Neural cell (in vitro differentiated cells): ENCODE data around the gene RAB18. TPM values are rescaled to one million over a fixed set of nuclear protein-coding genes. Genes with fewer than 3 reads are reported as not detected.
A peak's percentile ranks its signal among the peaks of the same experiment; 100 is the strongest.

Experiments
- H2AFZ ChIP-seq: fragments of 200-600, 300-800 bp; sonication (generic), shearing (Covaris generic); 2 replicates; pipeline ENCODE4 v1.6.0; 2014; ENCODE audit warnings: low read depth, mild to moderate bottlenecking, antibody characterized with exemption, low read length, moderate library complexity
- H3F3A ChIP-seq: fragments of 200-600 bp; shearing (Covaris generic); 2 replicates; pipeline ENCODE4 v1.6.1; 2016; ENCODE audit warnings: mild to moderate bottlenecking, moderate library complexity, mixed read lengths, antibody characterized with exemption, low read length; ENCODE audit not compliant: insufficient read depth, poor library complexity, severe bottlenecking
- H3K27ac ChIP-seq: fragments of 200-600, 300-800 bp; sonication (generic), shearing (Covaris generic); 2 replicates; pipeline ENCODE4 v1.5.1; 2014; ENCODE audit warnings: mild to moderate bottlenecking, low read length, moderate library complexity
- H3K27me3 ChIP-seq: fragments of 300-800, 200-600 bp; sonication (generic), shearing (Covaris generic); 2 replicates; pipeline ENCODE4 v1.6.0; 2014; ENCODE audit warnings: mild to moderate bottlenecking, low read depth, low read length, moderate library complexity; ENCODE audit not compliant: insufficient read depth
- H3K36me3 ChIP-seq: fragments of 300-800, 200-600 bp; sonication (generic), shearing (Covaris generic); 2 replicates; pipeline ENCODE4 v1.5.1; 2014; ENCODE audit warnings: mild to moderate bottlenecking, antibody characterized with exemption, low read length, moderate library complexity; ENCODE audit not compliant: insufficient read depth
- H3K4me2 ChIP-seq: fragments of 300-800, 200-600 bp; sonication (generic), shearing (Covaris generic); 2 replicates; pipeline ENCODE4 v1.6.0; 2014; ENCODE audit warnings: mild to moderate bottlenecking, low read length
- H3K4me3 ChIP-seq: fragments of 300-800, 200-600 bp; sonication (generic), shearing (Covaris generic); 2 replicates; pipeline ENCODE4 v1.5.1; 2014; ENCODE audit warnings: mild to moderate bottlenecking, low read length, moderate library complexity
- H3K79me2 ChIP-seq: fragments of 200-600 bp; shearing (Covaris generic); replicated peaks from 2 replicates; pipeline ENCODE4 v1.6.0; 2014; ENCODE audit warnings: mild to moderate bottlenecking, low read length, moderate library complexity; ENCODE audit not compliant: insufficient read depth
- H3K9ac ChIP-seq: fragments of 300-800, 200-600 bp; sonication (generic), shearing (Covaris generic); 2 replicates; pipeline ENCODE4 v1.6.1; 2016; ENCODE audit warnings: mild to moderate bottlenecking, low read length, mixed read lengths
- H3K9me2 ChIP-seq: fragments of 200-600 bp; shearing (Covaris generic); 2 replicates; pipeline ENCODE4 v1.6.1; 2016; ENCODE audit warnings: mild to moderate bottlenecking, low read length, mixed read lengths; ENCODE audit not compliant: insufficient read depth
- H3K9me3 ChIP-seq: fragments of 200-600, 300-800 bp; sonication (generic), shearing (Covaris generic); 2 replicates; pipeline ENCODE4 v1.6.1; 2016; ENCODE audit warnings: mild to moderate bottlenecking, mixed run types, low read length, moderate library complexity, mixed read lengths
- H4K20me1 ChIP-seq: fragments of 200-600 bp; shearing (Covaris generic); 2 replicates; pipeline ENCODE4 v1.6.1; 2016; ENCODE audit warnings: mild to moderate bottlenecking, mixed run types; ENCODE audit not compliant: insufficient read depth
- EP300 ChIP-seq: fragments of 450-650 bp; conservative IDR thresholded peaks from 2 replicates; pipeline ENCODE4 v1.6.1; 2014; ENCODE audit warnings: antibody characterized with exemption, mild to moderate bottlenecking, moderate library complexity; ENCODE audit not compliant: poor library complexity, severe bottlenecking
- EZH2 ChIP-seq: fragments of 200-600, 300-800 bp; shearing (Covaris generic), sonication (generic); IDR thresholded peaks from 2 replicates; pipeline ENCODE4 v1.6.1; 2014; ENCODE audit warnings: antibody characterized with exemption, low read length, borderline replicate concordance, mild to moderate bottlenecking; ENCODE audit not compliant: insufficient read depth, poor library complexity, severe bottlenecking
- MXI1 ChIP-seq: fragments of 450-650 bp; conservative IDR thresholded peaks from 2 replicates; pipeline ENCODE4 v1.6.1; 2014; ENCODE audit warnings: antibody characterized with exemption, mild to moderate bottlenecking; ENCODE audit not compliant: poor library complexity, severe bottlenecking
- POLR2AphosphoS5 ChIP-seq: IDR thresholded peaks from 2 replicates; pipeline ENCODE4 v1.6.1; 2012
- RAD21 ChIP-seq: fragments of 450-650 bp; conservative IDR thresholded peaks from 2 replicates; pipeline ENCODE4 v1.6.1; 2014; ENCODE audit warnings: antibody characterized with exemption, mild to moderate bottlenecking, moderate library complexity
- SMC3 ChIP-seq: fragments of 450-650 bp; conservative IDR thresholded peaks from 2 replicates; pipeline ENCODE4 v1.6.1; 2014; ENCODE audit warnings: antibody characterized with exemption, mild to moderate bottlenecking, moderate library complexity; ENCODE audit not compliant: poor library complexity
- TAF1 ChIP-seq: IDR thresholded peaks from 2 replicates; pipeline ENCODE4 v1.6.1; 2012; ENCODE audit warnings: low read depth
- polyA plus RNA-seq: library from polyadenylated mRNA; depleted of rRNA; stranded (reverse); fragments of >200 nt; gene quantifications from 2 replicates; pipeline ENCODE4 v1.2.3, GENCODE V29; 2014
- TF ChIP-seq, protein P1 (sequence below): fragments of 450-650 bp; IDR thresholded peaks from 2 replicates; pipeline ENCODE4 v1.5.1; 2014; ENCODE audit warnings: antibody characterized with exemption, mild to moderate bottlenecking, moderate library complexity; ENCODE audit not compliant: poor library complexity, severe bottlenecking
- TF ChIP-seq, protein P2 (sequence below): IDR thresholded peaks from 2 replicates; pipeline ENCODE4 v1.6.1; 2012; ENCODE audit warnings: borderline replicate concordance

Gene RAB18
- polyA plus RNA-seq, 1 donor from 2014 or later, result 122 TPM

DNA sequence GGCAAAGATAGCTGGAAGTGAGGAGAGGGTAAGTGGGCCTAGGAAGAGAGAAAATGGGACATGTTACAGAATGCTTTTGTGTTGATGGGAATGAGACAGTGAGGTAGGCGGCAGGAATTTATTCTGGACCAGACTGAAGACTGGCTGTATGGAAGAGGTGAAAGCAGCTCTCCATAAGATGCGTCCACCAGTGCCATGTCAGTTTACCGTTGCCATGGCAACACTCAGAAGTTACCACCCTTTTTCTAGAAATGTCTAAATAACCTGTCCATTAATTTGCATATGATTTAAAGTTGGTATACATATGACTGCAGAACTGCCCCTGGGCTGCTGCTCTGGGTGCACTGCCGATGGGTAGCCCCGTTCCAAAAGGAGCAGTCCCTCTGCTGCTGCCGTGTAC, 46.7 kb downstream of the RAB18 start:
- TF ChIP-seq SMC3 (no peak), EP300 (no peak), TAF1 (no peak), EZH2 (no peak), RAD21 (no peak), MXI1 (no peak), POLR2AphosphoS5 (no peak)
- TF ChIP-seq, protein P1, sequence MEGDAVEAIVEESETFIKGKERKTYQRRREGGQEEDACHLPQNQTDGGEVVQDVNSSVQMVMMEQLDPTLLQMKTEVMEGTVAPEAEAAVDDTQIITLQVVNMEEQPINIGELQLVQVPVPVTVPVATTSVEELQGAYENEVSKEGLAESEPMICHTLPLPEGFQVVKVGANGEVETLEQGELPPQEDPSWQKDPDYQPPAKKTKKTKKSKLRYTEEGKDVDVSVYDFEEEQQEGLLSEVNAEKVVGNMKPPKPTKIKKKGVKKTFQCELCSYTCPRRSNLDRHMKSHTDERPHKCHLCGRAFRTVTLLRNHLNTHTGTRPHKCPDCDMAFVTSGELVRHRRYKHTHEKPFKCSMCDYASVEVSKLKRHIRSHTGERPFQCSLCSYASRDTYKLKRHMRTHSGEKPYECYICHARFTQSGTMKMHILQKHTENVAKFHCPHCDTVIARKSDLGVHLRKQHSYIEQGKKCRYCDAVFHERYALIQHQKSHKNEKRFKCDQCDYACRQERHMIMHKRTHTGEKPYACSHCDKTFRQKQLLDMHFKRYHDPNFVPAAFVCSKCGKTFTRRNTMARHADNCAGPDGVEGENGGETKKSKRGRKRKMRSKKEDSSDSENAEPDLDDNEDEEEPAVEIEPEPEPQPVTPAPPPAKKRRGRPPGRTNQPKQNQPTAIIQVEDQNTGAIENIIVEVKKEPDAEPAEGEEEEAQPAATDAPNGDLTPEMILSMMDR, result no peak
- TF ChIP-seq, protein P2, sequence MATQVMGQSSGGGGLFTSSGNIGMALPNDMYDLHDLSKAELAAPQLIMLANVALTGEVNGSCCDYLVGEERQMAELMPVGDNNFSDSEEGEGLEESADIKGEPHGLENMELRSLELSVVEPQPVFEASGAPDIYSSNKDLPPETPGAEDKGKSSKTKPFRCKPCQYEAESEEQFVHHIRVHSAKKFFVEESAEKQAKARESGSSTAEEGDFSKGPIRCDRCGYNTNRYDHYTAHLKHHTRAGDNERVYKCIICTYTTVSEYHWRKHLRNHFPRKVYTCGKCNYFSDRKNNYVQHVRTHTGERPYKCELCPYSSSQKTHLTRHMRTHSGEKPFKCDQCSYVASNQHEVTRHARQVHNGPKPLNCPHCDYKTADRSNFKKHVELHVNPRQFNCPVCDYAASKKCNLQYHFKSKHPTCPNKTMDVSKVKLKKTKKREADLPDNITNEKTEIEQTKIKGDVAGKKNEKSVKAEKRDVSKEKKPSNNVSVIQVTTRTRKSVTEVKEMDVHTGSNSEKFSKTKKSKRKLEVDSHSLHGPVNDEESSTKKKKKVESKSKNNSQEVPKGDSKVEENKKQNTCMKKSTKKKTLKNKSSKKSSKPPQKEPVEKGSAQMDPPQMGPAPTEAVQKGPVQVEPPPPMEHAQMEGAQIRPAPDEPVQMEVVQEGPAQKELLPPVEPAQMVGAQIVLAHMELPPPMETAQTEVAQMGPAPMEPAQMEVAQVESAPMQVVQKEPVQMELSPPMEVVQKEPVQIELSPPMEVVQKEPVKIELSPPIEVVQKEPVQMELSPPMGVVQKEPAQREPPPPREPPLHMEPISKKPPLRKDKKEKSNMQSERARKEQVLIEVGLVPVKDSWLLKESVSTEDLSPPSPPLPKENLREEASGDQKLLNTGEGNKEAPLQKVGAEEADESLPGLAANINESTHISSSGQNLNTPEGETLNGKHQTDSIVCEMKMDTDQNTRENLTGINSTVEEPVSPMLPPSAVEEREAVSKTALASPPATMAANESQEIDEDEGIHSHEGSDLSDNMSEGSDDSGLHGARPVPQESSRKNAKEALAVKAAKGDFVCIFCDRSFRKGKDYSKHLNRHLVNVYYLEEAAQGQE, result no peak
- Histone ChIP-seq H3F3A (no peaks in the 10 kb centered on the region), H4K20me1 (no peaks in the 10 kb centered on the region), H3K4me2 (no peak overlapping the region), H2AFZ (no peak overlapping the region), H3K27me3 (no peaks in the 10 kb centered on the region), H3K36me3 (no peaks in the 10 kb centered on the region), H3K27ac (no peak overlapping the region), H3K9me2 (no peaks in the 10 kb centered on the region), H3K9ac (no peak overlapping the region), H3K4me3 (no peak overlapping the region), H3K9me3 (no peaks in the 10 kb centered on the region), H3K79me2 (no peaks in the 10 kb centered on the region)

DNA sequence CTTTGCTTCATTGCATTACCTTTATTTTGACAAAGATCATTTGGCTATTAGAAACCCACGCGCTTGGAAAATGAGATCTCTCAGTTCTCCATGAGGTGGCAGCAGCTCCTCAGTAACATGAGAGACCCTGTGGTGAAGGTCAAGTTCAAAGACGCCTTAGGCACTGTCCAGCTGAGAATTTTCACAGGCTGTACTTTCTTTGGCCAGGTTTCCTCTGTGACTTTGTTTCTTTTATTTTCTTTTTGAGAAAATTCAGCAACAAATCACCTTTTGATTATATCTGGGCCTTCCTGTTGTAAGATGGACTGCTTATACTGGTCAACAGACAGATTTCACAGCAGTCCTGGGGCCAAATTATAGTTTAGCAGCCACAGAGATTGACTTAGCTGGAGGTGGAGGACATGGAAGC, 54.5 kb downstream of the RAB18 start:
- Histone ChIP-seq H3F3A (no peaks in the 10 kb centered on the region), H3K36me3 (no peaks in the 10 kb centered on the region), H3K9me2 (no peaks in the 10 kb centered on the region), H4K20me1 (no peaks in the 10 kb centered on the region), H3K9ac (no peak overlapping the region), H3K79me2 (no peaks in the 10 kb centered on the region), H3K27me3 (no peaks in the 10 kb centered on the region), H3K27ac (no peak overlapping the region), H3K9me3 (no peaks in the 10 kb centered on the region), H2AFZ (no peak overlapping the region), H3K4me3 (no peak overlapping the region), H3K4me2 (no peak overlapping the region)
- peak; percentile 89 for TF ChIP-seq SMC3
- TF ChIP-seq TAF1, result no peak
- TF ChIP-seq, protein P1, result peak; percentile 84
- TF ChIP-seq MXI1, result no peak
- TF ChIP-seq RAD21, result peak; percentile 88
